ENCODE results near the gene SLC26A6.

The SLC26A6 gene, protein sequence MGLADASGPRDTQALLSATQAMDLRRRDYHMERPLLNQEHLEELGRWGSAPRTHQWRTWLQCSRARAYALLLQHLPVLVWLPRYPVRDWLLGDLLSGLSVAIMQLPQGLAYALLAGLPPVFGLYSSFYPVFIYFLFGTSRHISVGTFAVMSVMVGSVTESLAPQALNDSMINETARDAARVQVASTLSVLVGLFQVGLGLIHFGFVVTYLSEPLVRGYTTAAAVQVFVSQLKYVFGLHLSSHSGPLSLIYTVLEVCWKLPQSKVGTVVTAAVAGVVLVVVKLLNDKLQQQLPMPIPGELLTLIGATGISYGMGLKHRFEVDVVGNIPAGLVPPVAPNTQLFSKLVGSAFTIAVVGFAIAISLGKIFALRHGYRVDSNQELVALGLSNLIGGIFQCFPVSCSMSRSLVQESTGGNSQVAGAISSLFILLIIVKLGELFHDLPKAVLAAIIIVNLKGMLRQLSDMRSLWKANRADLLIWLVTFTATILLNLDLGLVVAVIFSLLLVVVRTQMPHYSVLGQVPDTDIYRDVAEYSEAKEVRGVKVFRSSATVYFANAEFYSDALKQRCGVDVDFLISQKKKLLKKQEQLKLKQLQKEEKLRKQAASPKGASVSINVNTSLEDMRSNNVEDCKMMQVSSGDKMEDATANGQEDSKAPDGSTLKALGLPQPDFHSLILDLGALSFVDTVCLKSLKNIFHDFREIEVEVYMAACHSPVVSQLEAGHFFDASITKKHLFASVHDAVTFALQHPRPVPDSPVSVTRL

DNA sequence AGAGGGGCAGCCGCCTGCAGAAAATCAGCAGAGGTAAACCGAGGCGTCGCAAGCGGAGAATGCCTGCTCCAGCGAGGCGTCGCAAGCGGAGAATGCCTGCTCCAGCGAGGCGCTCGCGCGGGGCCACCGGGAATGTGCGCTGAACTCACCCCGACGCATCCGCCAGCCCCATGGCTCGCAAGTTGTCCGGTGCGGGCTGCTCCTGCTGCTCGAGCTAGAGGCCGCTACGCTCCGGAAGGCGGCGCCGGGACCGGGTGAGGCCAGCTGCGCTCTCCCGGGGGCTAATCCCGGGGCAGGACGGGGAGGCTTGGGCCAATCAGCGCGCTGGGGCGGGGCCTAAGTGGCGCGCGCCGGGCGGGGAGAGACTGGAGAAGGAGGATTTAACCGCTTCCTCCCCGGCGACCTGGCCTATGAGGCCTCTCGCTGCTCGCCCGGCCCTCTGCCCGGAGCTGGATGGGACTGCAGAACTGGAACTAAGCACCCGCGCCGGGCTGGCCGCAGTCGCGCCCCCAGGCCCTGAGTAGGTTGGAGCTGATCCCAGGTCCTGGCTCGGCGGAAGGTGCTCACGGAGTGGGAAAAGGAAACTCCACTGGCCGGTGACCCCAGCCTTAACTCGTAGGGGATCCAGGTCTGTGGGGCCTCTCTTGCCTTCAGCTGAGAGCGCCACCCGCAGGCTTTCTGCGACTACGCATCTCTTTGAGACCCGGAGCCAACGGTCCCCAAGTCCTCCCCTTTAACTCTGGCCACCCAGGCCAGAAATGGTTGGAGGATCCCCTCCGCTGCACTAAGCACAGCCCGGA, at the start of gene SLC26A6:
SLC26A6 (minus strand) TSS at position 240 of the 800 bp plus-strand sequence; CDS start at position 172, 68 bp downstream.
- peak; percentile 94 for DNase-seq (ENCODE audit: low spot score)

DNA sequence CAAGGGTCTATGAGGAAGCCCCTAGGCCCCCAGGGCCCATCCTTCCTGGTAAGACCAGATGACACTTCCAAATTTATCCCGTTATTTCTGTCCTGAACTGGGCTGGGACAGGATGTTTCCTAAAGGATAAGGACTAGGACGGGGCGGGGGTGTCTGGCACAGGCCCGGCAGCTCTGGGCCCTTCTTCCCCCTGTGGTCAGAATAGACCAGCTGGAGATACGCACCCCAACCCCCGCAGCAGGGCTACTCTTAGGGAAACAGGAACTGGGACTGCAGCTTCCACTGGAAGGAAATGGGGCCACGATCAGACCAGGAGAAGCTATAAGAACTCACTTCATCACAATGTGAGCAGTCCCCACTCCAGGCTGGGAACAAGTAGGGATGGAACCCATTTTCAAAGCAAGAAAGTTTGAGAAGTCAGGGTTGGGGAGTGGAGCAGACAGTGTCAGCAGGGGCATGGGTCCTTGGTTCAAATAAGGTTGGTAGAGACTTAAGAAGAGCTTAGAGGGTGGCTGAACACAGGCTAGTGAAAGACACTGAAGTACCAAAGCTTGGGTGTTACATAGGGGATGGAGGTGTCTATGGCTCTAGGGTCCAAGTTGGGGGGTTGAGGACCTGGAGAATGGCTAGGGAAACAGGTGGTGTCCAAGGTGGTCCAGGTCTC, 49.4 kb upstream of the SLC26A6 start:
- DNase-seq (ENCODE audit: low spot score) = peak; percentile 32

DNA sequence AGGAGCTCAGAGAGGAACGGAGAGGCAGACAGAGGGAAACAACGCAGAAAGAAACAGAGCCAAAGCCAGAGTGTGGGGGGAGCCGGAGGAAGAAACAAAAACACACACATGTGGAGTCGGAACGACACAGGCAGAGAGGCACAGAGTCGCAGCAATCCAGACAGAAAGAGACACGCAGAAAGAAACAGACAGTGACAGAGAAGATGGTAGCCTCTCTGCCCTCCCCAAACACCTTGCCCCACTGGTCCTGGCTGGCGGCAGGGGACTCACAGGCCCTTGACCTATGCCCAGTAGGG, 48.7 kb upstream of the SLC26A6 start:
- DNase-seq (ENCODE audit: low spot score) = no peak

DNA sequence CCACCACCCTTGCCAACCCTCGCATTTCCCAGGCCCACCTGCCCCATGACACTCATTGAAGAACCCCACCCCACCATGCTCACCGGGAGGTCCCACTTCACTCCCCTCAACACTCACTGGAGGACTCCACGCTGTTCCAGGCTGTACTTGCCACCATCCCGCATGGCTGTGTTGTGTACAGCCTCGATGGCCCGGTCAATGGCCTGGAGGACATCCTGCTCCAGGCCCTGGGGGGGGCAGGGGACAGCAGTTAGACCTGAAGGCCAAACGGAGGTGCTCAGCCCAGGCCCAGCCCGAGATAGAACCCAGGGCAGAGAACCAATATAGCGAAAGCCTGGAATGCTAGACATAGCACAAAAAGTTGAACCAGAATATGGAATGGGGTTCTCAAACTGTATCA, 47.5 kb upstream of the SLC26A6 start:
- no peak for DNase-seq (ENCODE audit: low spot score)

DNA sequence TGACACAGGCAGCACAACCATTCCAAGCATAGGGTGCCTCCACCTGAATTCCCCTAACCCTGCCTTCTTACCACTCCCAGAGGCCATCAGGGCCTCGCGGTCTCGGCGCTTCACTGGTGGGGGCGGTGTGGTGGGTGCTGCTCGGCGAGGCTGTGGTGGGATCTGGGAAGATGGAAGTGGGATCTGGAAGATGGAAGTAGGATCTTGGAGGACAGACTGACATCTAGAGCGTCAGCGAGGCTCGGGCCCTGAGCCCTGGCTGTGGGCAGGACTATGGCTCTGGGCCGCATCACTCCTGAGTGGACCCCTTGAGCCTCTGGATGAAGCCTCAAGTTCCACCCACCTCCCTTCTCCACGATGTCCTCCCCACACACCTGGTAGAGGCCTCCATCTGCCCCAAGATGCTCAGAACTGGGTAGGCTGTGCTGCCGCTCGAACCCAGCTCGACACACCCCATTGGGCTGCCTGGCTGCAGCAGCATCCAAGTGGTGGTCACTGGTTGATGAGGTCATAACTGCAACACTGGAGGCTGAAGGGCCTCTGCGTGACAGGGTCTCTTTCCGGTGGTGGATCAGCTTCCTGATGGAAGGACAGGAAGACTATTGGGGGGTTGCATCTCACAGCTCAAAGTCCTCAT, 46.8 kb upstream of the SLC26A6 start:
- DNase-seq (ENCODE audit: low spot score) = no peak

DNA sequence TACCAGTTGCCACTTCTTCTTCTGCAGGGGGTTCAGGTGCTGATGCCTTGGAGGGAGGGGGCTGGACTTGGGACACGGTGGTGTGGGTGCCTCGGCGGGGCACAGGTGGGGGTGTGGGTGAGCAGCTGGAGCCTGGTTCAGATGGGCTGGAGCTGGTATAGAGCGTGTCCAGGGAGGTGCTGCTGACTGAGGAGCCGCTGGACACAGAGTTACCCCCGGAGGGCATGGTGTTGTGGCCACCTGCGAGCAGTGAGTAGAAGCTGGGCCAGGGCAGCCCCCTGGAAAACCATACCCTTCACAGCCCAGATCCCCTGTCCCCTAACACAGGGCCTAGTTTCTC, 46.2 kb upstream of the SLC26A6 start:
- DNase-seq (ENCODE audit: low spot score) = no peak

DNA sequence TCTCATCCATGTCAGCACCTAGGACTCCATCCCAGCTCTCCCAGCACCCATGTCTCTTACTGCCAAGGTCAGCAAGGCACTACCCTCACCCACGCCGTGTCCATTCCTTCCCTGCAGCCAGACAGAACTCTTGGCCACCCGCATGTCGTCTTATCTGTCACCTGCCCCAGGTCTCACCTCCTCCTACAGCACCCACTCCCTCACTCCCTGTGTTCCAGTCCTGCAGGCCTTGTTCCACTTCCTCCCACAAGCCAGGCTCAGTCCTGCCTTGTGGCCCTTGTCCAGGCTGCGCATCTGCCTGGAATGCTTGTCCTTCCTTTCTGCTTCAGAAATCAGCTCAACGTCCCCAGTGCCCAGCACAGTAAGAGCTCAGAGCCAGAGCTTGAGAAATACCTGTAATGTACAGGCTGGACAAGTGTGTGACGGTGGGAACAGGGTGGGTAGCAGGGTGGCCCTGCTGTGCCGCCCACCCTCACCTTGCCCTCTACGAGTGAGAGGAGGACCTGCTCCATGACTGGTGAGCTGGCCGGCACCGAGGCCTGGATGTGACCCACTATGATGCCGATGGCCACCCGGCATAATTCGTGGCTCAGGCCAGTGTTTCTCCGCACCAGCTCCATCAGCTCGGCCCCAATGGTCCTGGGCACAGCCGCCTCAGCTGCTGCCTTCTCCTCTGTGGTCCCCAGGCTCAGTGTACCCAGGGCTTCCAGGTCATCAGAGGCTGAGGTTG, 45.7 kb upstream of the SLC26A6 start:
- DNase-seq (ENCODE audit: low spot score) = no peak

DNA sequence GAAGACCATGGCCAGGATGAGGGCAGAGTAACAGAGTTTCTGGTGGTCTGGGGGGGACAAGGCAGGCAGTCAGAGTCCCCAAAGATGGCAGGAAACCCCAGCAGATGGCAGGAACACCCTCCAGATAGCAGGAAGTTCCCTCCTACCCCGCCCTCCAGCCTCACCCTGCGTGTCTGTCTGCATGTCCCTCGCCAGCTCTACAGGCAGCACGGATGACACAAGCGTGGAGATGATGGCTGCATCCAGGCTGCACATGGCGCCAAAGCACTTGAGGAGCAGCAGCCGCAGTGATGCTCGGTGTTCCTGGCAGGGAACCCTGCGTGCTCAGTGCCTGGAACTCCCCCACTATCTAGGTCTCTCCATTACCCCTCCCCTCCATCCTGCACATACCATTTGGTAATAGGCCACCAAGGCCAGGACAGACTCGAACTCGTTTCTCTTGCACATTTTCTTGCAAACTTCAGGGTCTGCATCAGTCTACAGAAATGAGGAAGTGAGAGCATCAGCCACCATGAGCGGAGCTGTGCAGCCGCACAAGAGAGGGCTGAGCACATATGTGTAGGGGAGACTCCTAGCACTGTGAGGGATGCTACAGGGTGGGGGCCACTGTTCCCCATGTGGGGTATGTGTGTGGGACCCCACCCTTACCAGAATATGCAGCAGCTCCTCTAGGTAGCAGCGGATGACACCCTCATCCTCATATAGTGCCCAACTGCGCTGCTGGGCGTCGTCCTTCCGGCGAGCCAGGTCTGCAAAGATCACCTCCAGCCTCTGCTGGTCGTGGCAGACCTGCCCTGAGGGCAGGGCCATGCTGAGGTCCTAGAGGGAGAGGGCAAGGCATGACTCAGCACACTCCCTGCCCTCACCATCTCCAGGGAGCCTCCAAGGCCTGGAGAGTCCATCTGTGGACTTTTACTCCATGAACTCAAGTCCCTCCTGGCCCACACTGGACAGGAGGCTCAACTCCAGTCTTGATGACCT, 44.4 kb upstream of the SLC26A6 start:
- no peak for DNase-seq (ENCODE audit: low spot score)

DNA sequence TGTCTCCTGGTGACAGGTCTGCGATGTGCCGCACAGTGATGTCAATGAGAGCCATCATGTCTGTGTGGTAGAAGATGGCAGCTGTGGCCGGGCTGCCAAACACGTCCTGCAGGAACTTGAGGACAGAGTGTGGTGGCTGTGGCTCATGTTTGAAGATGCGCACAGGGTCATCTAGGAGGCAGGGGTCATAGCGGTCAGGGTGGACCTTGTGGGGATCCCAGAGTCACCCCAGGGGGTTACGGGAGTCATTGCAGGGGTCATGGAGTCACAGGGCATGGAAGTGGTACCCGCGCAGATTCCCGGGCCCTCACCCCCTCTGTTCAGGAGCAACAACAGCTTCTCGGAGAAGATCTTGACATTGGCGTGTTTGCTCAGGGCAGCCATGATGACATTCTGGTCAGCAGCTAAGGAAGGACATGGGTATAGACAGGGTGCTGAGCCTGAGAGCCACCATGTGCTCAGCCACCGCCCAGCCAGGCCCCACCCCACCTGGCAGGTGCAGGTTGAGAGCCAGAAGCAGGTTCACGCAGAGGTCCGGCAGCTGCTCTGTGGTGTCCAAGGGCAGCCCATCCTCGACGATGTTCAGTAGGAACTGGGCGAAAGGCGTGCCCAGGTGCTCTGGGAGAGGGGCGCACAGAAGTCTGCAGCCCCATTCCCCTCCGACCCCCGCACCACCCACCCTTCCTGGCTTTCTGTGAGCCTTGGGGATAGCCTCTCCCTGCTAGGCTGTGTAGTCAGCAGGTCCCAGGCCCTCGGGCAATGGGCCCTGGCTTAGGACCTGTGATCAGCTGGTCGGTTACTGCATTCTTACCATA, 43.5 kb upstream of the SLC26A6 start:
- no peak for DNase-seq (ENCODE audit: low spot score)

DNA sequence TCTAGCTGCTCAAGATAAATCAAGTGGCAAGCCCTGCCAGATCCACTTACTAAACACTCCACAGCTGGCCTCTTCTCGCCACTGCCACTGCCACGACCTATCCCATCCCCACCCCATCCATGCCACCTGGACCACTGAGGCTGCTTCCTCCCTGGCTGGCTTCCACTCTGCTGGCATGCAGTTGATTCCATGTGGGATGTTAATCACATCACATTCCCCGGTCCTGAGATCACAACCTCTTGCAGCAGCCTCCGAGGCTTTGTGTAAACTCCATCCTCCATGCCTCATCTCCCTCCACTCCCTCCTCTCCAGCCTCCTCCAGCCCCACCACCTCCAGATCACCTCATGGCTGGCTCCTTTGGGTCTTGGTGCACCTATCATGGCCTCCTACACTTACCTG, 42.8 kb upstream of the SLC26A6 start:
- DNase-seq (ENCODE audit: low spot score) = no peak

DNA sequence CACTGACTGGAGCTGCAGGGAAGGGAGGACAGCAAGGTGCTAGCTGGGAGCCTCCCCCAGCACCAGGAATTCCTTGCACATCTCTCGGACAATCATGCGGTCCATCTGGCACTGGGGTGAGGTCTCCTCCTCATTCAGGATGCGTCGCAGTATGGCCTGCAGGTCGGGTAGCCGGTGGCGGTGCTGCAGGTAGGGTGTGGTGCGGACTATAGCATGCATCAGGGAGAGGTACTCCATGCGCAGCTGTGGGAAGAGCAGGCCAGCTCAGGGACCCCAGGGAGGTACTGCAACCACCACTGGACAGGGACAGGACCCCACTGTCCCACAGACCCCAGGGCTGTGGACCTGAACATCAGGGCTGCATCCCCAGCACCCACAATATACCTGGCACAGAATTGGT, 39.2 kb upstream of the SLC26A6 start:
- DNase-seq (ENCODE audit: low spot score) = no peak

DNA sequence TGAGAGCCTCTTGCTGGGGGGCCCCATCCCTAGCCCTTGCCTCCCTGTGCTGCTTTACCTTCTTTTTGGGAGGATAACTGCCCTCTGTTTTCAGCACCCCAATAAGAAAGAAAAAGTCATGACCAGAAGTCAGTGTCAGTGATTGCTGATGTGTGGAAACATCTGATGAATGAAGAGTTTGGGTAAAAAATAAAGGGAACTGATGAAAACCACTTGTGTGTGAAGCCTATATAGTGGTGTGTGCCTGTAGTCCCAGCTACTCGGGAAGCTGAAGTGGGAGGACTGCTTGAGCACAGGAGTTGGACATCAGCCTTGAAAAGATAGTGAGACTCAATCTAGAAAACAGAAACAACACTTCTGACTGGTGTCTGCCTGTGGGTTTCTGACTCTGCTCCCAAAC, 37.3 kb upstream of the SLC26A6 start:
- DNase-seq (ENCODE audit: low spot score) = no peak

DNA sequence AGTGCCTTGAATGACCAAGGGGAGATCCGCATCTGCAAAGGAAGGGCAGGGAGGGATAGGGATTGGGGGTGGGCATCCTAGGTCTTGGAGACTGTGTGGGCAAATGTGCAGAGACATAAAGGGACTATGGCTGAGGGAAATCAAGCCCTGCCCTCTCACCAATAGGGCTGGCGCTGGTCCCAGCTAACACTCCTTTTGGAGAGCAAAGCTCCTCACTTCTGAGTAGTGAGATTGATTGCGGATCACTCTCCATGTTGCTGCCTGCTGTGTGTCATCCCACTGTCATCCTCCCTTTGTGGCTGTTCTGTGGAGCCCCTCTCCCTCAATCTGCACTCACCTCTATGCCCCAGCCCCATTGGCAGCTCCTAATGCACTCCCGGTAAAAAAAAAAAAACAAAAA, 29.7 kb upstream of the SLC26A6 start:
- no peak for DNase-seq (ENCODE audit: low spot score)

DNA sequence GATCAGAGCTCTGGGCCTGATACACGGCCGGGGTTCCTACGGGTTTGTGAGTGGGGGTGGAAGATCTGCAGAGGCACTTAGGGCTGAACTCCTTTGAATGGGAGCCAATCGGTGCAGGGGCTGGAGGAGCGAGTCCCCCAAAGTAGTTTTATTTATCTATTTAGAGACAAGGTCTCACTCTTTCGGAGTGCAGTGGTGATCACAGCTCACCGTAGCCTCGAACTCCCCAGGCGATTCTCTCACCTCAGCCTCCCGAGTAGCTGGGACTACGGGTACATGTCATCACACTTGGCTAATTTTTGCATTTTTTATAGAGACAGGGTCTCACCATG, 29.0 kb upstream of the SLC26A6 start:
- DNase-seq (ENCODE audit: low spot score) = no peak

DNA sequence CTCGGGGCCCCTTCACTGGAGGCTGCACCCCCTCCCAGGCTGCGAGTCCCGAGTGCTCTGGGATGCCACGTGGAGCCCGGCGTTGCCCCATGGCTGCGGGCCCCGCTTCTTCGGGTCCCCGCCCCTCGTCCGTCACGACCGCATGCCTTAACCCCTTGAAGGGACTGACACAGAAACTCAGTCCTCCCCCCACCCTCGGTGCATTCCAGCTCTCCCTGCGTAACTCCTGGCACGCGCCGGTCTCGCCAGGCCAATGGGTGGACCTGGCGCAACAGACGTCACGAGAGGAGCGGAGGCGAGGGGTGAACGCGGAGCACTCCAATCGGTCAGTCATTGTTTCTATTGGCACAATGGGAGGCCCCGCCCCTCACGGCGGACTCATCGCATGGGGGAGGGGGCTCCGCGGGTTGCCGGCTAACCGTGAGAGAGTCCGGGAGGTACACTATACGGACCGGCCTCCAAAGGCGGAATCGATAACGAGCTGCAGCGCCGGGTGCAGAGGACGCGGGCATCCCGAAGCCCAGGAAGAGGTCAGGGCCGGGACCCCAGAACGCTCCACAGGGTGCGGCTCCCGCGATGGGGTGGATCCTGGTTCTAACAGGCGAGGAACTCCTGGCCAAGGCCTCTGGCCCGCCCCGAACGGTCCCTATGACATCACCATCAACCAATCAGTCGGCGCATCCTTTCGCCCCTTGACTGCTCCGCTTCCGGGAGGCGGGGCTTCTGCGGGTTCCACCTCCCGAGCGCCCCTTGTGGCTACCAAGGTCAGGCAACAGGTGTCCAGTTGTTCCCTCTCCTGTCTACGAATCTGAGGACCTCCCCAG, 28.4 kb upstream of the SLC26A6 start:
- peak; percentile 98 for DNase-seq (ENCODE audit: low spot score)

DNA sequence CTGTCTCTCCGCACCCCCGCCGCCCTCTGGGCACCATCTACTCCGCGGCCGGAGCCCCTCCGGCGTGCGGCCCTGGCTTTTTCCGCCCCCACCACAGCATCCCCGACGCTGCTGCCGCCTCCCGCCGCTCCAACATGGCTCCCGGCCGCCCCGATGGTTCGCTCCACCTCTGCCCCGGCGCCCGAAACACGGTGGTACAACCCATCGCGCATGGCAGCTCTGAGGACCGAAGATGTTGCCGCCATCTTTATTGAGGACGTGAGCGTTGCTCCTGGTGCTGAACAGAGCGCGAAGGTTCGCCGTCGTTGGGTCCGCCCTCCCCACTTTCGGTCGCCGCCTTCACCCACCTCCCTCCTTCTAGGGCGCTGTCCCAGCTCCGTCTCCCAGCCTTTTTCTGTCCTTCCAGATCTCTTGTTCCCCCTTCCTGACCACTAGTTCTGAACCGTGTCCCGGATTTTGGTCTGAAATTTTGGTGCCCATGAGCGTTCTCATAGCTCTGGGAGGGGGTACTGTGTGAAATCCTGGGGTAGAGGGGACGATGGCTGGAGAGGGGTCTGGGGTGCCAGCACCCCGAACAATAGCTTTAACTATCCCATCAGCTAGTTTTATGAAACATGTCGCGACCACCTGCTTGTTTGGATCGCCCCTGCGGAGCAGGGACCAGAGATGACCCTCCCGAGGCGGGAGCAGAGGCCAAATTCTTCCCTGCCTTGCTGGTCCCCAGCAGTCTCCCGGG, 27.7 kb upstream of the SLC26A6 start, which contains the start of gene CELSR3:
CELSR3 (minus strand) TSS at position 134 of the 736 bp plus-strand sequence. CDS start 252 bp downstream, outside the sequence.
- DNase-seq (ENCODE audit: low spot score) = peak; percentile 77

DNA sequence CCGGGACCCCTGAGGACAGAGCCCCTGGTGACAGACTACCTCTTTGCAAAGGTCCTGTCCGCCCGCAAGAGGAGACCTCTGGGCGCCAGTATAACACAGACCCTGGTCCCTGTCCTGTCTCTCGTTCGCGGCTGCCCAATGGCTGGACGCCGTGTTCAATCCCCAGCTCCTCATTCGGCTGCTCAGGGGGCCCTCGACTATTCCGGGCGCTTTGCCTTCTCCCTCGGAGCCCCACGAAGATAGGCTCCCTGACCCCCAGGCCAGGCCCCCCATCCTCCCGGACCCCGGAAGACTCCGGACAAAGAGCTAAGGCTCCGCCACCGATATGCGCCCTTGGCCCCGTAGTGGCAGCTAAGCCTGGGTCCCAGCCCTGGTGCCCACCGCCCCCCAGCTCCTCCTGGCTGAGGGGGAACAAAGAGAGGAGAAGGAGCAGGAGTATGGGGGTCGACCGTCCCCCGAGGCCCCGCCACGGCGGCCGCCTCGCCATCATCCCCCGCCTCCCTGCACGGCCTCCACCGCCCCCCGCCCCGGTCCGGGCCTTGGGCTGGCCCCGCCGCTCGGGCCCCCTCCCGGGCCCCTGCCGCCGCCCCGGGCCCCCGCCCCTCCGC, 27.0 kb upstream of the SLC26A6 start:
- no peak for DNase-seq (ENCODE audit: low spot score)
